G401 (cell line): ENCODE measurements around the gene BRPF1. TPM values are rescaled to one million over a fixed set of nuclear protein-coding genes. Genes with fewer than 3 reads are reported as not detected.

ENCODE experiments used
- total RNA-seq: library from RNA; depleted of rRNA; stranded (reverse); fragments of >200 nt; shearing (Covaris generic); gene quantifications from 2 replicates; pipeline ENCODE4 v1.2.3, GENCODE V29; 2014; rRNA removed

Gene BRPF1
- total RNA-seq, 1 experiment from 2014 or later = 23.7 TPM

Other genes with a start within 250 kb of the BRPF1 start
- not detected in 2 replicates for gene LHFPL4, start 177.9 kb upstream of the BRPF1 start, total RNA-seq
- 37.7 and 39.1 TPM in 2 replicates for gene MTMR14, start 82.2 kb upstream of the BRPF1 start, total RNA-seq
- gene CPNE9, start 27.9 kb upstream of the BRPF1 start, total RNA-seq = 0.80 and 3.9 TPM in 2 replicates
- 32.1 and 35.3 TPM in 2 replicates for gene OGG1, start 18.2 kb downstream of the BRPF1 start, total RNA-seq
- not detected in 2 replicates for gene CAMK1, start 38.2 kb downstream of the BRPF1 start, total RNA-seq
- 70.0 and 72.1 TPM in 2 replicates for gene TADA3, start 60.7 kb downstream of the BRPF1 start, total RNA-seq
- gene ARPC4, start 61.3 kb downstream of the BRPF1 start, total RNA-seq = 231 and 292 TPM in 2 replicates
- 4.6 and 5.4 TPM in 2 replicates for gene TTLL3, start 78.5 kb downstream of the BRPF1 start, total RNA-seq
- gene RPUSD3, start 112.3 kb downstream of the BRPF1 start, total RNA-seq = 82.7 and 98.7 TPM in 2 replicates
- gene CIDEC, start 148.5 kb downstream of the BRPF1 start, total RNA-seq = not detected in 2 replicates
- 25.1 and 30.0 TPM in 2 replicates for gene JAGN1, start 158.9 kb downstream of the BRPF1 start, total RNA-seq
- gene IL17RE, start 171.1 kb downstream of the BRPF1 start, total RNA-seq = 3.6 and 5.3 TPM in 2 replicates
- 12.2 and 22.5 TPM in 2 replicates for gene IL17RC, start 185.4 kb downstream of the BRPF1 start, total RNA-seq
- 13.3 and 30.0 TPM in 2 replicates for gene CRELD1, start 202.1 kb downstream of the BRPF1 start, total RNA-seq
- gene PRRT3, start 220.7 kb downstream of the BRPF1 start, total RNA-seq = 8.6 and 11.5 TPM in 2 replicates